ENCODE data around the gene MPZL1. TPM values are rescaled to one million over a fixed set of nuclear protein-coding genes. Genes with fewer than 3 reads are reported as not detected.
A peak's percentile ranks its signal among the peaks of the same experiment; 100 is the strongest.

Gene MPZL1
- total and polyA plus RNA-seq, 12 donors = 12.1 to 101 (median 62.8) TPM

DNA sequence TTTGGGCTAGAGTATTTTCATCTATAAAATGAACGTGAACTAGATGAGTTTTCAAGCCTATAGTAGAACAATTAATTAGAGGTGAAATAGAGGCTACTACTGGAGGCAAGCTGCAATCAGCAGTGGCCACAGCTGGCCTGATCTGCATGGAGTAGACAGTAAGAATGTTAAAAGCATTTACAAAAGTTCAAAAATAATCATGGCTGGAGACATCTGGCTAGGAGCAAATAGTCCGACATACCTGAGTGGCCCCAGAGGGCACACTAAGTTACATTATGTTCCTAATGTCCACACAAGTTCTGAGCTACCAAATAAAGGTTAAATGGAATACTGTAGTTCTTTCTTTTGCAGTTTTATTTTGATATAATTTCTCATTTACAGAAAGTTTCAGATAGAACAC, 28.0 kb downstream of the MPZL1 start:
- intact Hi-C loops (cut with DNase I) = no loop called here
- Histone ChIP-seq H3K9me3 (replicated peaks in 1 of 3) (no peaks in the 10 kb centered on the region), H3K4me1 (replicated peaks in 1 of 2) (peaks cover 13 to 27% of the 10 kb centered on the region in 2 donors), H3K27me3 (no peaks in the 10 kb centered on the region), H3K27ac (no peak overlapping the region), H3K4me3 (no peak overlapping the region), H3K36me3 (replicated peaks in 1 of 2) (no peaks in the 10 kb centered on the region)
- DNase-seq = no peak
- TF ChIP-seq, protein P1, sequence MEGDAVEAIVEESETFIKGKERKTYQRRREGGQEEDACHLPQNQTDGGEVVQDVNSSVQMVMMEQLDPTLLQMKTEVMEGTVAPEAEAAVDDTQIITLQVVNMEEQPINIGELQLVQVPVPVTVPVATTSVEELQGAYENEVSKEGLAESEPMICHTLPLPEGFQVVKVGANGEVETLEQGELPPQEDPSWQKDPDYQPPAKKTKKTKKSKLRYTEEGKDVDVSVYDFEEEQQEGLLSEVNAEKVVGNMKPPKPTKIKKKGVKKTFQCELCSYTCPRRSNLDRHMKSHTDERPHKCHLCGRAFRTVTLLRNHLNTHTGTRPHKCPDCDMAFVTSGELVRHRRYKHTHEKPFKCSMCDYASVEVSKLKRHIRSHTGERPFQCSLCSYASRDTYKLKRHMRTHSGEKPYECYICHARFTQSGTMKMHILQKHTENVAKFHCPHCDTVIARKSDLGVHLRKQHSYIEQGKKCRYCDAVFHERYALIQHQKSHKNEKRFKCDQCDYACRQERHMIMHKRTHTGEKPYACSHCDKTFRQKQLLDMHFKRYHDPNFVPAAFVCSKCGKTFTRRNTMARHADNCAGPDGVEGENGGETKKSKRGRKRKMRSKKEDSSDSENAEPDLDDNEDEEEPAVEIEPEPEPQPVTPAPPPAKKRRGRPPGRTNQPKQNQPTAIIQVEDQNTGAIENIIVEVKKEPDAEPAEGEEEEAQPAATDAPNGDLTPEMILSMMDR (IDR thresholded peaks at IDR 0.05) = no peak
- no peak for TF ChIP-seq POLR2A (IDR thresholded peaks at IDR 0.05)
- WGBS, 4 donors = 78 to 89% (median 89%) methylated on average over 2 of the region's 2 CpGs

GRCh38 chr1:167750641-167751040, 28.9 kb downstream of the MPZL1 start:
- 92 to 97% (median 95%) methylated on average over 2 of the region's 2 CpGs for WGBS, 4 donors
- H3K9me3 ChIP-seq (replicated peaks in 1 of 3) = no peaks in the 10 kb centered on the region
- no peaks in the 10 kb centered on the region for H3K27me3 ChIP-seq
- H3K4me1 ChIP-seq (replicated peaks in 1 of 2) = peaks cover 13 to 27% of the 10 kb centered on the region in 2 donors
- H3K36me3 ChIP-seq (replicated peaks in 1 of 2) = no peaks in the 10 kb centered on the region
- intact Hi-C loops (cut with DNase I) = no loop called here
- no peak for DNase-seq
- H3K4me3 ChIP-seq = no peak overlapping the region
- TF ChIP-seq, protein P1 (IDR thresholded peaks at IDR 0.05) = no peak
- no peak for TF ChIP-seq POLR2A (IDR thresholded peaks at IDR 0.05)
- no peak overlapping the region for H3K27ac ChIP-seq

DNA sequence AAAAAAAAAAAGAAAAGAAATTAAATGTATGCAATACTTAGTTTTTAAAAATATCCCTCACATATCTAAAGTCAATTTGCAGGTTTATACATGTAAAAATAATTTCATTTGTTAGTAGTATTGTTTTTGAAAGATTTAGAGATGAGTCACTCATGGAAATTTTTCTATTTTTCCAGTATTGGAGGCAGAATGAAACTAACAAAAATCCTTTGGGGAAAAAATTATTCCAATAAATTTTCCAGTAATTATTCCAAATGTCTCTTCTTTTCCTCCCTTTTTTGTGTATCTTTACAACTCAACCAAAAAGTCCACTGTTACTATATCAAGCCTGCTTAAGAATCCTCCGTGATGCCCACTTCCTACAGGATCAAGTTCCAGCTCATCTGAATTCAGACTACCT, 29.9 kb downstream of the MPZL1 start:
- Histone ChIP-seq H3K9me3 (replicated peaks in 1 of 3) (no peaks in the 10 kb centered on the region), H3K36me3 (replicated peaks in 1 of 2) (no peaks in the 10 kb centered on the region), H3K27ac (peak overlapping the region in 1 of 5 donors; percentile 9), H3K4me1 (replicated peaks in 1 of 2) (peaks cover 15 to 31% of the 10 kb centered on the region in 2 donors), H3K27me3 (no peaks in the 10 kb centered on the region), H3K4me3 (no peak overlapping the region)
- DNase-seq = no peak
- intact Hi-C loops (cut with DNase I) = no loop called here
- WGBS, 4 donors = 82 to 89% (median 86%) methylated on average over 1 of the region's 1 CpG
- TF ChIP-seq, protein P1 (IDR thresholded peaks at IDR 0.05) = no peak
- no peak for TF ChIP-seq POLR2A (IDR thresholded peaks at IDR 0.05)

DNA sequence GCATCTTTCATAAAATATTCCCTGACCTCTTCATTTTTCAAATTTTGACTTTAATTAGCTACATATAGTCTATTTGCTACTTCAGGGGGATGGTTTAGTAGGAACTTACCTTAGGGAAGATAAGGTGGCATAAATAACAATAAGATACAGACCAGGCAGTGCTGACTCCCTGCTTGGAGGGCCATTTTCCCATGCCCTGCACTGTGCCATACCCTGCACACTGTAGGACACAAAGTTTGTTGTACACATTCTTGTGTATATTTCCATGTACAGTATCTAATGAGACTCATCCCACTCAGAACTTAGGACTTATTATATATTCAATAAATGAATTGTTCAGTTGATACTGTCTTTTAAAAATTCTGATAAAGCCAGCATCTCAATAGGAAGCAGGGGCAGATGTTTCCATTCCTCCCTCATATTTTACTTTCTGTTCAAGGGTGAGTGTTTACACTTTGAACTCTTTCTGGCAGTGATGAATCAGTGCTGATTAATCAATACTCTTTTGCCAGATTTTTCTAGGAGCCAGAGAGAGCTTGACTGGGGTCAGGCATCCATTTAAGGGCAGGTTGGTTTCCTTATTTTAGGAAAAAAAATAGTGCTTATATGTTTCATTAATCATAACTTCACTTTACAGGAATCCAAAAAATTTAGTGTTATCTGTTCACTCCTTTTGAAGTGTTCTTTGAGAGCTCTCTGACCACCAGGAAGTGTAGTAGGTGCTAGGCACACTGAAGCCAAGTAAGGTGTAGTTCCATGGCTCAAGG, 30.6 kb downstream of the MPZL1 start:
- no peaks in the 10 kb centered on the region for H3K27me3 ChIP-seq
- DNase-seq = no peak
- intact Hi-C loops (cut with DNase I) = no loop called here
- TF ChIP-seq, protein P1 (IDR thresholded peaks at IDR 0.05) = no peak
- no peak for TF ChIP-seq POLR2A (IDR thresholded peaks at IDR 0.05)
- H3K36me3 ChIP-seq (replicated peaks in 1 of 2) = no peaks in the 10 kb centered on the region
- no peak overlapping the region for H3K4me3 ChIP-seq
- peak overlapping the region in 2 of 5 donors; percentile 9 to 45 for H3K27ac ChIP-seq
- no peaks in the 10 kb centered on the region for H3K9me3 ChIP-seq (replicated peaks in 1 of 3)
- peaks cover 22 to 38% of the 10 kb centered on the region in 2 donors for H3K4me1 ChIP-seq (replicated peaks in 1 of 2)
